Natural killer cell (primary cell): Measurements from ENCODE around the gene ITCH. TPM values are rescaled to one million over a fixed set of nuclear protein-coding genes. Genes with fewer than 3 reads are reported as not detected.
"Not testable (repeated sequence)": the region's sequence is repeated elsewhere in the genome, so short reads cannot be mapped to it uniquely, and the experiment has no call there.

ENCODE experiments used
- ATAC-seq, 3 donors: fragments of 150-1000 bp in 2 of 3; fragments of 200-7000 bp in 1 of 3; cut with Tn5 transposase; 1 replicate in 1 of 3; 2 replicates in 2 of 3; pipeline ENCODE4 v1.10.0; 2021; ENCODE audit warnings: mild to moderate bottlenecking in 2 of 3, moderate library complexity in 2 of 3
- DNase-seq, 2 donors: peaks; one replicate each; pipeline versions ENCODE4 v3.0.0 to v3.0.0-alpha.2; 2013 to 2021; ENCODE audit warnings: mixed read lengths in 1 of 2
- H3K27ac ChIP-seq: one replicate; pipeline ENCODE4 v1.5.1; 2013; ENCODE audit warnings: mild to moderate bottlenecking, low read length
- H3K27me3 ChIP-seq: one replicate; pipeline ENCODE4 v1.6.1; 2013; ENCODE audit warnings: low read length; ENCODE audit not compliant: control insufficient read depth, insufficient read depth
- H3K36me3 ChIP-seq: one replicate; pipeline ENCODE4 v1.6.1; 2013; ENCODE audit warnings: low read length; ENCODE audit not compliant: control insufficient read depth, insufficient read depth
- H3K4me1 ChIP-seq: one replicate; pipeline ENCODE4 v1.6.1; 2013; ENCODE audit warnings: low read length; ENCODE audit not compliant: control insufficient read depth, insufficient read depth
- H3K4me3 ChIP-seq: one replicate; pipeline ENCODE4 v1.5.1; 2013; ENCODE audit warnings: low read length
- H3K9me3 ChIP-seq: one replicate; pipeline ENCODE4 v1.6.1; 2013; ENCODE audit warnings: low read length; ENCODE audit not compliant: control insufficient read depth, insufficient read depth
- H3K27ac Mint-ChIP-seq, 2 donors: one replicate each; pipeline ENCODE4 v1.8.0; 2022; ENCODE audit warnings: mild to moderate bottlenecking in 2 of 2, mixed read lengths in 2 of 2, moderate library complexity in 1 of 2
- H3K27me3 Mint-ChIP-seq, 2 donors: one replicate each; pipeline ENCODE4 v1.8.0; 2022; ENCODE audit warnings: low read depth in 2 of 2, mixed read lengths in 2 of 2
- H3K36me3 Mint-ChIP-seq: one replicate; pipeline ENCODE4 v1.8.0; 2022; ENCODE audit warnings: mixed read lengths
- H3K4me1 Mint-ChIP-seq, 2 donors: one replicate each; pipeline ENCODE4 v1.8.0; 2022; ENCODE audit warnings: mixed read lengths in 2 of 2
- H3K4me3 Mint-ChIP-seq: one replicate; pipeline ENCODE4 v1.8.0; 2022; ENCODE audit warnings: mild to moderate bottlenecking, moderate library complexity, mixed read lengths
- H3K9me3 Mint-ChIP-seq, 2 donors: one replicate each; pipeline ENCODE4 v1.8.0; 2022; ENCODE audit warnings: mixed read lengths in 2 of 2
- CTCF ChIP-seq: fragments of 200-600 bp; IDR thresholded peaks from one replicate; pipeline ENCODE4 v1.8.0; 2022; ENCODE audit warnings: antibody characterized with exemption
- WGBS: methylation state at CpG from one replicate; pipeline ENCODE4 v1.1.7; 2013; ENCODE audit warnings: missing lambda C conversion rate; ENCODE audit not compliant: insufficient coverage; 5-methylcytosine and 5-hydroxymethylcytosine counted together
- intact Hi-C: fragments of 100-400 bp; cut with micrococcal nuclease; formaldehyde crosslinking; loops from one replicate; pipeline ENCODE4 v1.14.2; 2022
- total RNA-seq, 4 donors: library from RNA; stranded (reverse); fragments of 120-200 nt in 1 of 4; gene quantifications; one replicate each; pipeline versions ENCODE4 v1.2.3 to v1.2.4, GENCODE V29; 2013 to 2022

The ITCH gene
- total RNA-seq, 3 donors from 2014 or later (not counting 1 experiment from before 2014, with no cell fraction given), result 157 to 182 (median 163) TPM

- Mint-ChIP-seq H3K9me3 (no peaks in the 10 kb centered on the region), H3K27me3 (no peaks in the 10 kb centered on the region), H3K27ac (peak overlapping the region; percentile 29 to 79), H3K36me3 (no peaks in the 10 kb centered on the region), H3K4me1 (peaks cover 55 to 69% of the 10 kb centered on the region in 2 donors), H3K4me3 (no peak overlapping the region)
- H3K4me1 ChIP-seq, result peaks cover 30% of the 10 kb centered on the region
- H3K9me3 ChIP-seq, result no peaks in the 10 kb centered on the region
- WGBS, result 96% methylated on average over 3 of the region's 3 CpGs
- H3K27ac ChIP-seq, result no peak overlapping the region
- intact Hi-C loops, result no loop called here
- DNase-seq (no peak), ATAC-seq (no peak)
- TF ChIP-seq CTCF, result no peak
- no peaks in the 10 kb centered on the region for H3K27me3 ChIP-seq
- peaks cover 35% of the 10 kb centered on the region for H3K36me3 ChIP-seq
- H3K4me3 ChIP-seq, result no peak overlapping the region
These were observed 27.0 kb downstream of the ITCH start for GRCh38 chr20:34389954-34390555.

- intact Hi-C loops, result no loop called here
- Mint-ChIP-seq H3K36me3 (peaks cover 6% of the 10 kb centered on the region), H3K4me3 (no peak overlapping the region), H3K27ac (peak overlapping the region; percentile 54 to 68), H3K4me1 (peaks cover 47 to 55% of the 10 kb centered on the region in 2 donors), H3K27me3 (no peaks in the 10 kb centered on the region), H3K9me3 (no peaks in the 10 kb centered on the region)
- Histone ChIP-seq H3K36me3 (peaks cover 53% of the 10 kb centered on the region), H3K4me1 (no peaks in the 10 kb centered on the region), H3K9me3 (no peaks in the 10 kb centered on the region), H3K27me3 (no peaks in the 10 kb centered on the region), H3K27ac (no peak overlapping the region), H3K4me3 (no peak overlapping the region)
- DNase-seq (no peak), ATAC-seq (no peak)
- WGBS, result 91% methylated on average over 4 of the region's 5 CpGs
- TF ChIP-seq CTCF, result no peak
These were observed 33.3 kb downstream of the ITCH start for GRCh38 chr20:34396408-34396807.

- H3K9me3 Mint-ChIP-seq, result no peaks in the 10 kb centered on the region
- H3K4me3 Mint-ChIP-seq, result no peak overlapping the region
- peak overlapping the region; percentile 54 to 68 for H3K27ac Mint-ChIP-seq
- intact Hi-C loops, result no loop called here
- H3K36me3 ChIP-seq, result peaks cover 57% of the 10 kb centered on the region
- no peak overlapping the region for H3K27ac ChIP-seq
- H3K4me1 Mint-ChIP-seq, result peaks cover 49 to 62% of the 10 kb centered on the region in 2 donors
- H3K27me3 Mint-ChIP-seq, result no peaks in the 10 kb centered on the region
- H3K4me1 ChIP-seq, result peaks cover 4% of the 10 kb centered on the region
- H3K4me3 ChIP-seq, result no peak overlapping the region
- H3K27me3 ChIP-seq, result no peaks in the 10 kb centered on the region
- 90% methylated on average over 6 of the region's 9 CpGs for whole genome bisulfite sequencing
- H3K36me3 Mint-ChIP-seq, result peaks cover 6% of the 10 kb centered on the region
- DNase-seq, result no peak
- no peaks in the 10 kb centered on the region for H3K9me3 ChIP-seq
- no peak for ATAC-seq
- no peak for TF ChIP-seq CTCF
These were observed 34.0 kb downstream of the ITCH start for GRCh38 chr20:34397096-34397495.

GRCh38 chr20:34400776-34401175, 37.7 kb downstream of the ITCH start:
- H3K36me3 Mint-ChIP-seq, H3K4me3 Mint-ChIP-seq, H3K27me3 Mint-ChIP-seq, ATAC-seq, DNase-seq, intact Hi-C loops, H3K9me3 ChIP-seq, H3K27me3 ChIP-seq, H3K4me3 ChIP-seq, H3K9me3 Mint-ChIP-seq, H3K27ac ChIP-seq: not testable (repeated sequence)
- Histone ChIP-seq H3K4me1 (peaks cover 21% of the 10 kb centered on the region), H3K36me3 (peaks cover 38% of the 10 kb centered on the region)
- 95% methylated on average over 6 of the region's 6 CpGs for WGBS
- H3K4me1 Mint-ChIP-seq, result peaks cover 57 to 61% of the 10 kb centered on the region in 2 donors
- peak overlapping the region; percentile 81 to 84 for H3K27ac Mint-ChIP-seq
